NCI-H82 treated with DMSO at 0.1 percent for 48 hours (cell line): ENCODE measurements around the gene LRRFIP1.
"Not testable (repeated sequence)": the region's sequence is repeated elsewhere in the genome, so short reads cannot be mapped to it uniquely, and the experiment has no call there.

Experiments
- DNase-seq: peaks from one replicate; lab custom pipeline; 2025; ENCODE audit not compliant: unreplicated experiment; lab: John Stamatoyannopoulos, UW

The LRRFIP1 gene

GRCh38 chr2:237743024-237743423 is 115.6 kb downstream of the LRRFIP1 start:
- DNase-seq: no peak

DNA sequence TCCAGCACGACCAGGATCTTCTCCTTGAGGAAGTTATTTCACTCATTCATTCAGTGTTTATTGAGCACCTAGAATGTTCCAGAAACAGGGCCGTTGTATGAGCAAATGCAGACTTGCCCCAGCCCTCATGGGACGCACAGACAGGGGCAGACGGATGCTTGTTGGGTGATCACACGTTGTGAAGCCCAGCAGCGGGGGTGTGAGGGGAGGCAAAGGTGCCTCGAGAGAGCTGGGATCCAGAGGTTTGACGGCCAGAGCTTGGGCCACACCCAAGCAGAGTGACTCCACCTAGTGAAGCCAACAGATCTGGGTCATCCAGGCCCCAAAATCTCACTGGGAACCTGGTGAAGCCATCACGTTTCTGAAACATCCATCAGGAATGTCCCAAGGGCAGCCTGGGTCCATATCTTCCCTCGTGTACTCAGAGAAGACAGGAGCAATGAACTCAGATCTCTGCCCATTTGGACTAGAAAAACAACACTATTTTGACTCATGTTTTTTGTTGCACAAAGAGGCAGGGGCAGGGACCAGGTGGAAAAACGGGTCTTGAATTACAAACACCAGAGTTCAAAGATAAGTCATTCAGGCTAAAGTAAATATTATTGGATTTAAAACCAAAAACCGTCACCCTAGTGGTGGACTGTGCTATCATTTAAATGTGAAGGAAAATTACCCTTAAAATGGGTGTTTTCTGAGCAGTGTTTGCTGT is 116.3 kb downstream of the LRRFIP1 start:
- DNase-seq: no peak

- no peak for DNase-seq
Measured at GRCh38 chr2:237744270-237744612, 116.9 kb downstream of the LRRFIP1 start.

GRCh38 chr2:237744613-237745249 is 117.3 kb downstream of the LRRFIP1 start:
- DNase-seq: no peak

DNA sequence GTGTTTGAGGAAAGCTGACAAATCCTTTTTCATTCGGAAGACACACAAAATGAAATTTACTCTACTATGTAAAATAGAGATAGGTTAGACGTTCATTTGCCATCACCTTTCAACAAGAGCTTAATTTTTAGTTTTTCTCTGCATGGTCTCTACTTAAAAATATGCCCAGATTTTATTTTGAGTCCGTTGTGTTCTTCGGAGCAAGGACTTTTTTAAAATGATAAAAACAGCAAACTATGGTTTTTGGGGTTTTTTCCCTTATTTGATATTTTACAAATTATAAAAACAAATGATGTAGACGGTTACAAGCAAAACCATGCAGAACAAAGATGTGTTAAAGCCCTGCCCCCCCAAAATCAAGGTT is 117.8 kb downstream of the LRRFIP1 start:
- no peak for DNase-seq

GRCh38 chr2:237746302-237747080 is 119.1 kb downstream of the LRRFIP1 start:
- DNase-seq: no peak

DNA sequence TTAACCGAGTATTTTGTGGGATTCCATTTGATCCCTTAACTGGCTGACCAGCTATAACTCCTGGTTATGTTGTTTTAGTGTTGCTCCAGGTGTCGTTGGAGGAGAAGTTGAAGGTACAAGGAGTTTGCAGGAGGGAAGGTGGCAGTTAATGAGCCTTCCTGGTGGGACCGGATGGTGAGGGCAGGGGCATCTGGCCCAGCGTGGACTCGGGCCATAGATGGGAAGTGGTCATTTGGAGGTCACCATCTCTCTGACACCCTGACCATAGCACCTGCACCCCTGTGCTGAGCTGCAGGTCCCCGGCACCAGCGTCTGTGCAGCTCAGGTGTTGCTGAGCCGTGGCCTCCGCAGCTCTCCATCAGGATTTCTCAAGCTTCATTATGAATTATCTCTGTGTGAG is 119.8 kb downstream of the LRRFIP1 start:
- no peak for DNase-seq

GRCh38 chr2:237749002-237749401 is 121.6 kb downstream of the LRRFIP1 start:
- DNase-seq: no peak

GRCh38 chr2:237749961-237750360 is 122.6 kb downstream of the LRRFIP1 start:
- no peak for DNase-seq

- DNase-seq: not testable (repeated sequence)
Measured at GRCh38 chr2:237750441-237750840, 123.1 kb downstream of the LRRFIP1 start.

DNA sequence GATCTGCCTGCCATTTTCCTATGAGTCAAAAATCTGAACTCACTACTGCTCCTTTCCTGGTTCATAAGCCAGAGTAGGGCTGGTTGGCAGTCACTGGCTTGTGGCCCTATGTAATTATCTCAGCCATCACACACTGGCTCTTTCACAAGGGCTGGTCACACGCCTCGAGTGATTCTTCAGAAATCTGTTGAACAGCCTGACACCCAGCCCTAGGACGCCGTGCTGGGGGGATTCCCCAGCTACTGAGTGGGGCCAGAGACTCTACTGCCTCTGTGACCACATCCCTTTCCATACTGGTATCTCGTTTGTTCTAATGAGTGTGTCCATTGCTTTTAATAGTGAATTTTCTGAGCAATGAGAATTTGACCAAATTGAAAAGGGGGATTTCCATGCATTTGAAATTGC is 125.4 kb downstream of the LRRFIP1 start:
- DNase-seq: no peak

GRCh38 chr2:237754182-237754581 is 126.8 kb downstream of the LRRFIP1 start:
- no peak for DNase-seq

- DNase-seq: no peak
Measured at GRCh38 chr2:237754626-237755248, 127.3 kb downstream of the LRRFIP1 start.

DNA sequence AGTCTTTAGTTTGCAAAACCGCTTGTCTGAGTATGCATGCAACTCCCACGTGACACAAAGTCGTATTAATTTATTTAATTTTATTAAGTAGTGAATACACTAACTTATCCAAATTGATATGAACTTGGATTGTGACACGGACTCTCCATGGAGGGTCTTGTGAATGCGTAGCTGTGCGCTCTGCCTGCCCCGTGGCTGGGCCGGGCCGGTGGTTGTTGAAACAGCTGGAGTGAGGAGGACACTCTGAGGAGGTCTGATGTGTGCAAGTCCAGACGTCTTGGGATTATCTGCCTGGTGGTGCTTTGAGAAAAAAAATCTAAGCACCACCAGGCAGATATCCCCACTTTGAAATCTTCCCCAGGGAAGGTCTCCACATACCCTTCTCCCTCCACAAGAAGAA is 130.2 kb downstream of the LRRFIP1 start:
- DNase-seq: no peak

DNA sequence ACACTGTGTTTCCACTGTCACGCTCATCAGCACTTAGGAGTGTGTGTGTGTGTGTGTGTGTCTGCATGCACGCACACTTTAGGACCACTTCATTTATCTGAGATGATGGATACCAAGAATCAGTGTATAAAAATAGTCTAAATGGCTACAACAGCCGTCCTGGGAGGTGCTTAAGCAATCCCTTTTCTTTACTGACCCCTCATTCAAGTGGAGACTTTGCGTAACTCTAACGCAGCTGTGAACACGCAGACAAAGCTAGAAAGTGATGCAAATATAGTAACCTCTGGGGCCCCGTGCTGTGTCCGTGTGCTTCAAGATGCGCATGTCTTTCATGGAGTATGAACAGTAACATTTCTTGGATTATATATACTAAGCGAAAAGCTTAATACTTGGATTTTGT is 130.8 kb downstream of the LRRFIP1 start:
- DNase-seq: no peak

DNA sequence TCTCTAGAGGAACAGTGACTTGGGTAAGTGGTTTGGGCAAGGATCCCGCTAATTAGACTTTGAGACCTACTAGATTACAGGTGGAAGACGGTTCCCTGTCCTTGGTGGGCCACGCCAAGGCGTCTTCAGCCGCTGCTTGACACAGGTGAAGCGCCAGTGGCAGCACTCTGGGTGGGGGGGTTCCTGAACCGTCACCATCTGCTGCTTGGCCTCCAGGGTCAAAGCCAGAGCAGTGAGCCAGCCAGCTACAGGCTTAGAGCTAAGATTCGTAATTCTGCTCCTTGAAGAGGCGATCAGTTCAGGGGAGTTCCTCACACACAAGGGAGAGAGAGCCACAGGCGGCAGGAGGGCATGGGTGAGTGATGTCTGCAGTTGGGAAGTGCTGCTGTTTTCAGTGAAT is 131.8 kb downstream of the LRRFIP1 start:
- peak; percentile 5 for DNase-seq

- DNase-seq: no peak
Measured at GRCh38 chr2:237760506-237761502, 133.4 kb downstream of the LRRFIP1 start.

GRCh38 chr2:237762291-237763182 is 135.2 kb downstream of the LRRFIP1 start:
- DNase-seq: not testable (repeated sequence)

DNA sequence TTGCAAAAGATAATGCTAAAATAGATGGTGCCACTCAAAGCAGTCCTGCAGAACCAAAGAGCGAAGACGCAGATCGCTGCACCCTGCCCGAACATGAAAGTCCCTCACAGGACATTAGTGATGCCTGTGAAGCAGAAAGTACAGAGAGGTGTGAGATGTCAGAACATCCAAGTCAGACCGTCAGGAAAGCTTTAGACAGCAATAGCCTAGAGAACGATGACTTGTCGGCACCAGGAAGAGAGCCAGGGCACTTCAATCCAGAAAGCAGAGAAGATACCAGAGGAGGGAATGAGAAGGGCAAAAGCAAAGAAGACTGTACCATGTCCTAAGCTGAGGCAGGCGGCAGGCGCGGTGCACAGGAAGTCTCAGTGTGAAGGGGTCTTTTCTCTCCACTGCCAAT is 136.4 kb downstream of the LRRFIP1 start:
- no peak for DNase-seq

GRCh38 chr2:237765122-237765521 is 137.7 kb downstream of the LRRFIP1 start:
- not testable (repeated sequence) for DNase-seq
